Neural progenitor cell (in vitro differentiated cells): ENCODE results near the gene FBL.
"Not testable (repeated sequence)": the region's sequence is repeated elsewhere in the genome, so short reads cannot be mapped to it uniquely, and the experiment has no call there.

Experiments
- CTCF ChIP-seq: fragments of 200-600 bp; sonication (generic); IDR thresholded peaks from 2 replicates; pipeline ENCODE4 v1.5.1; 2017; ENCODE audit warnings: antibody characterized with exemption, mild to moderate bottlenecking
- EZH2 ChIP-seq: fragments of 200-600 bp; sonication (generic); IDR thresholded peaks from 2 replicates; pipeline ENCODE4 v1.6.1; 2017; ENCODE audit warnings: antibody characterized with exemption, mild to moderate bottlenecking, moderate library complexity

GRCh38 chr19:39878866-39879265 lies 32.7 kb upstream of the FBL start:
- not testable (repeated sequence) for TF ChIP-seq CTCF, EZH2
